ENCODE data around the gene USP3. TPM values are rescaled to one million over a fixed set of nuclear protein-coding genes. Genes with fewer than 3 reads are reported as not detected.
A peak's percentile ranks its signal among the peaks of the same experiment; 100 is the strongest.

USP3 gene
- total and polyA plus RNA-seq, 9 donors, result 21.1 to 76.0 (median 60.1) TPM

DNA sequence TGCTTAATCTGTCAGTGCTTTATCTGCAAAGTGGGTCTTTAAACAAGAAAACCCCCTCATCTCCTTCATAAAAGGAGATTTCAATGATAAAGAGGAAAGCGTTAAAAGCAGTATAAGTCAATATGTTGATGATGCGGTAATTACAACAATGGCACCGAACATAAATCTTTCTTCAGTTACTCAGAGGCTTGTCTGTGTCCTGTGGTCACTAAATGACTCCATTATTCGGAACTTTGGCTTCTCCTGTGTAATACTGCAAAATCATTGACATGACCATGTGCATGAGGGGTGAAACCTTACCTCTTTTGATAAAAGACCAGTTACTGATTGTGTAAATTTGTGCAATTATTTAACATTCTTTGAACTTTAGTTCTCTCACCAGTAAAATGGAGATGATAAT lies 4.8 kb upstream of the USP3 start:
- 93 to 98% (median 97%) methylated on average over 4 of the region's 4 CpGs for WGBS, 3 donors
- TF ChIP-seq POLR2A (IDR thresholded peaks at IDR 0.05) (no peak), EP300 (IDR thresholded peaks at IDR 0.05) (no peak)
- TF ChIP-seq, protein P1, sequence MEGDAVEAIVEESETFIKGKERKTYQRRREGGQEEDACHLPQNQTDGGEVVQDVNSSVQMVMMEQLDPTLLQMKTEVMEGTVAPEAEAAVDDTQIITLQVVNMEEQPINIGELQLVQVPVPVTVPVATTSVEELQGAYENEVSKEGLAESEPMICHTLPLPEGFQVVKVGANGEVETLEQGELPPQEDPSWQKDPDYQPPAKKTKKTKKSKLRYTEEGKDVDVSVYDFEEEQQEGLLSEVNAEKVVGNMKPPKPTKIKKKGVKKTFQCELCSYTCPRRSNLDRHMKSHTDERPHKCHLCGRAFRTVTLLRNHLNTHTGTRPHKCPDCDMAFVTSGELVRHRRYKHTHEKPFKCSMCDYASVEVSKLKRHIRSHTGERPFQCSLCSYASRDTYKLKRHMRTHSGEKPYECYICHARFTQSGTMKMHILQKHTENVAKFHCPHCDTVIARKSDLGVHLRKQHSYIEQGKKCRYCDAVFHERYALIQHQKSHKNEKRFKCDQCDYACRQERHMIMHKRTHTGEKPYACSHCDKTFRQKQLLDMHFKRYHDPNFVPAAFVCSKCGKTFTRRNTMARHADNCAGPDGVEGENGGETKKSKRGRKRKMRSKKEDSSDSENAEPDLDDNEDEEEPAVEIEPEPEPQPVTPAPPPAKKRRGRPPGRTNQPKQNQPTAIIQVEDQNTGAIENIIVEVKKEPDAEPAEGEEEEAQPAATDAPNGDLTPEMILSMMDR (IDR thresholded peaks at IDR 0.05), result no peak
- Histone ChIP-seq H3K27me3 (no peaks in the 10 kb centered on the region), H3K4me3 (no peak overlapping the region), H3K4me1 (ENCODE audit: insufficient read depth) (peaks cover 9% of the 10 kb centered on the region), H3K27ac (no peak overlapping the region), H3K9me3 (no peaks in the 10 kb centered on the region), H3K36me3 (no peaks in the 10 kb centered on the region)
- no peak for DNase-seq
- intact Hi-C loops (cut with DNase I), result loop anchor here (5.0 to 10.0 kb wide), 3 partner anchors 98 to 105 kb away; partner anchors contain the start of gene FBXL22 (in 1 of the 4)

- no peak for DNase-seq
- TF ChIP-seq POLR2A (IDR thresholded peaks at IDR 0.05) (no peak), EP300 (IDR thresholded peaks at IDR 0.05) (no peak)
- TF ChIP-seq, protein P1 (IDR thresholded peaks at IDR 0.05), result no peak
- WGBS, 3 donors, result 44 to 54% (median 52%) methylated on average over 8 of the region's 8 CpGs
- Histone ChIP-seq H3K27ac (peak overlapping the region in 1 of 2 donors; percentile 97), H3K4me1 (ENCODE audit: insufficient read depth) (peaks cover 9% of the 10 kb centered on the region), H3K9me3 (no peaks in the 10 kb centered on the region), H3K4me3 (peak overlapping the region; percentile 19), H3K36me3 (no peaks in the 10 kb centered on the region), H3K27me3 (no peaks in the 10 kb centered on the region)
- intact Hi-C loops (cut with DNase I), result loop anchor here in 3 of 4 donors (5.0 to 10.0 kb wide), 3 partner anchors 97 to 104 kb away; partner anchors contain the start of gene FBXL22 (in 1 of the 3)
Observed at GRCh38 chr15:63500265-63501250, 3.8 kb upstream of the USP3 start.

- DNase-seq, result peak; percentile 87 to 90 (median 89)
- intact Hi-C loops (cut with DNase I), result loop anchor here in 3 of 4 donors (5.0 to 10.0 kb wide), 3 partner anchors 96 to 103 kb away; partner anchors contain the start of gene FBXL22 (in 1 of the 3)
- no peaks in the 10 kb centered on the region for H3K27me3 ChIP-seq
- no peaks in the 10 kb centered on the region for H3K36me3 ChIP-seq
- peaks cover 11% of the 10 kb centered on the region for H3K4me1 ChIP-seq (ENCODE audit: insufficient read depth)
- H3K4me3 ChIP-seq, result peak overlapping the region; percentile 19
- TF ChIP-seq, protein P1 (IDR thresholded peaks at IDR 0.05), result no peak
- peak; percentile 33 for TF ChIP-seq POLR2A (IDR thresholded peaks at IDR 0.05)
- H3K27ac ChIP-seq, result peak overlapping the region; percentile 70 to 97
- 1 to 2% (median 2%) methylated on average over 21 of the region's 21 CpGs for WGBS, 3 donors
- no peaks in the 10 kb centered on the region for H3K9me3 ChIP-seq
Observed at GRCh38 chr15:63501256-63502089, 2.9 kb upstream of the USP3 start.
